H1 (cell line): ENCODE measurements around the gene CELF2. TPM values are rescaled to one million over a fixed set of nuclear protein-coding genes. Genes with fewer than 3 reads are reported as not detected.
A peak's percentile ranks its signal among the peaks of the same experiment; 100 is the strongest.

ENCODE experiments used
- CTCF ChIA-PET: fragments of 300-600 bp; sonication (Branson Sonifier 250); formaldehyde crosslinking; loops from one replicate; lab custom pipeline; 2021; ENCODE audit not compliant: partially characterized antibody; lab: Charles Lee
- POLR2A ChIA-PET: fragments of 300-600 bp; sonication (Branson Sonifier 250); formaldehyde crosslinking; loops from one replicate; lab custom pipeline; 2021; ENCODE audit warnings: inconsistent platforms; ENCODE audit not compliant: partially characterized antibody; lab: Charles Lee
- DNase-seq, 2 experiments: peaks; one replicate each; pipeline versions ENCODE4 v3.0.0 to v3.0.0-alpha.2; 2010 to 2022; ENCODE audit warnings: low spot score in 2 of 2, low read depth in 1 of 2, mixed read lengths in 1 of 2
- FAIRE-seq: peaks from 2 replicates; lab custom pipeline; 2011; peaks lifted over from hg19 to GRCh38; lab: Jason Lieb, UNC
- H2AFZ ChIP-seq: 2 replicates; pipeline ENCODE4 v1.8.1; 2012; ENCODE audit warnings: low read length, inconsistent platforms
- H2AK5ac ChIP-seq: 2 replicates; pipeline ENCODE4 v1.6.1; 2013; ENCODE audit warnings: low read depth, low read length
- H2BK120ac ChIP-seq: replicated peaks from 2 replicates; pipeline ENCODE3; 2013; ENCODE audit warnings: low read depth, low read length, inconsistent platforms
- H2BK12ac ChIP-seq: 2 replicates; pipeline ENCODE4 v1.6.1; 2013; ENCODE audit warnings: low read depth, low read length
- H2BK15ac ChIP-seq: 2 replicates; pipeline ENCODE4 v1.6.1; 2013; ENCODE audit warnings: low read length
- H2BK20ac ChIP-seq: 2 replicates; pipeline ENCODE4 v1.6.1; 2013; ENCODE audit warnings: low read length
- H2BK5ac ChIP-seq: 2 replicates; pipeline ENCODE4 v1.6.1; 2013; ENCODE audit warnings: low read depth, low read length
- H3K14ac ChIP-seq: 2 replicates; pipeline ENCODE4 v1.6.1; 2013; ENCODE audit warnings: inconsistent platforms; ENCODE audit not compliant: insufficient read length
- H3K18ac ChIP-seq: 2 replicates; pipeline ENCODE4 v1.6.1; 2013; ENCODE audit warnings: low read length; ENCODE audit errors: extremely low read depth
- H3K23ac ChIP-seq: 2 replicates; pipeline ENCODE4 v1.6.1; 2013; ENCODE audit warnings: inconsistent platforms; ENCODE audit not compliant: insufficient read length
- H3K23me2 ChIP-seq: 2 replicates; pipeline ENCODE4 v1.6.1; 2013; ENCODE audit warnings: low read depth, low read length
- H3K27ac ChIP-seq: 2 replicates; pipeline ENCODE4 v1.6.1; 2011; ENCODE audit warnings: low read depth, low read length, inconsistent platforms
- H3K27me3 ChIP-seq, 4 experiments: replicated peaks in 1 of 4; 1 replicate in 1 of 4; 2 replicates in 3 of 4; pipeline versions ENCODE4 v1.6.1 to v1.8.1; 2011 to 2013; ENCODE audit warnings: low read length in 3 of 4, mild to moderate bottlenecking in 3 of 4, inconsistent platforms in 2 of 4, mixed read lengths in 2 of 4, moderate library complexity in 1 of 4; ENCODE audit not compliant: control insufficient read depth in 3 of 4, insufficient read depth in 3 of 4; ENCODE audit errors: extremely low read depth in 1 of 4
- H3K36me3 ChIP-seq, 4 experiments: 2 replicates each; pipeline versions ENCODE4 v1.6.1 to v1.8.1; 2011 to 2013; ENCODE audit warnings: mild to moderate bottlenecking in 4 of 4, low read length in 3 of 4, moderate library complexity in 2 of 4, control low read depth in 1 of 4, inconsistent platforms in 1 of 4; ENCODE audit not compliant: insufficient read depth in 4 of 4, control insufficient read depth in 2 of 4
- H3K4ac ChIP-seq: replicated peaks from 2 replicates; pipeline ENCODE3; 2013; ENCODE audit warnings: low read length, low read depth, mixed read lengths, inconsistent platforms; ENCODE audit not compliant: insufficient read length
- H3K4me1 ChIP-seq, 4 experiments: replicated peaks in 1 of 4; 1 replicate in 1 of 4; 2 replicates in 3 of 4; pipeline versions ENCODE4 v1.6.1 to v1.8.1; 2011 to 2013; ENCODE audit warnings: low read length in 3 of 4, inconsistent platforms in 2 of 4, mixed read lengths in 1 of 4; ENCODE audit not compliant: insufficient read depth in 4 of 4, control insufficient read depth in 3 of 4
- H3K4me2 ChIP-seq, 2 experiments: 2 replicates each; pipeline versions ENCODE4 v1.6.1 to v1.8.1; 2011 to 2013; ENCODE audit warnings: low read depth in 2 of 2, low read length in 2 of 2, control low read depth in 1 of 2, inconsistent platforms in 1 of 2, mild to moderate bottlenecking in 1 of 2; ENCODE audit not compliant: insufficient read depth in 1 of 2
- H3K4me3 ChIP-seq, 4 experiments: fragments of 200-600, 300-600 bp in 1 of 4; sonication (generic), shearing (Covaris generic), sonication (Bioruptor Twin) in 1 of 4; 2 replicates each; pipeline versions ENCODE4 v1.5.1 to v1.8.1; 2011 to 2016; ENCODE audit warnings: low read length in 4 of 4, low read depth in 3 of 4, control low read depth in 2 of 4, inconsistent platforms in 2 of 4, mild to moderate bottlenecking in 2 of 4, mixed read lengths in 1 of 4, moderate library complexity in 1 of 4; ENCODE audit not compliant: insufficient read depth in 2 of 4; ENCODE audit errors: extremely low read depth in 1 of 4
- H3K56ac ChIP-seq: replicated peaks from 2 replicates; pipeline ENCODE3; 2013; ENCODE audit warnings: low read depth, mild to moderate bottlenecking, mixed read lengths, low read length, inconsistent platforms; ENCODE audit not compliant: insufficient read length
- H3K79me1 ChIP-seq: 2 replicates; pipeline ENCODE4 v1.6.1; 2013; ENCODE audit warnings: low read depth, low read length, control low read depth
- H3K79me2 ChIP-seq, 2 experiments: 2 replicates each; pipeline versions ENCODE4 v1.6.1 to v1.8.1; 2012 to 2013; ENCODE audit warnings: low read length in 2 of 2, mild to moderate bottlenecking in 2 of 2, inconsistent platforms in 1 of 2; ENCODE audit not compliant: insufficient read depth in 2 of 2, control insufficient read depth in 1 of 2
- H3K9ac ChIP-seq, 4 experiments: replicated peaks in 1 of 4; 1 replicate in 1 of 4; 2 replicates in 3 of 4; pipeline versions ENCODE4 v1.6.1 to v1.8.1; 2011 to 2013; ENCODE audit warnings: low read depth in 3 of 4, low read length in 3 of 4, control low read depth in 2 of 4, mild to moderate bottlenecking in 2 of 4, moderate library complexity in 2 of 4, inconsistent platforms in 1 of 4; ENCODE audit errors: extremely low read depth in 1 of 4
- H3K9me3 ChIP-seq, 2 experiments: 2 replicates each; pipeline versions ENCODE4 v1.6.1 to v1.8.1; 2012 to 2013; ENCODE audit warnings: mild to moderate bottlenecking in 2 of 2, moderate library complexity in 2 of 2, control low read depth in 1 of 2, inconsistent platforms in 1 of 2, low read depth in 1 of 2, low read length in 1 of 2, mixed read lengths in 1 of 2; ENCODE audit not compliant: insufficient read depth in 2 of 2
- H4K20me1 ChIP-seq, 2 experiments: replicated peaks in 1 of 2; 2 replicates each; pipeline versions ENCODE3 to v1.8.1; 2011 to 2013; ENCODE audit warnings: inconsistent platforms in 2 of 2, low read length in 2 of 2, mild to moderate bottlenecking in 1 of 2; ENCODE audit not compliant: insufficient read depth in 2 of 2, control insufficient read depth in 1 of 2
- H4K5ac ChIP-seq: 2 replicates; pipeline ENCODE4 v1.6.1; 2013; ENCODE audit warnings: low read length, low read depth, mixed read lengths, inconsistent platforms; ENCODE audit not compliant: insufficient read length
- H4K8ac ChIP-seq: 2 replicates; pipeline ENCODE4 v1.8.0; 2013; ENCODE audit warnings: mild to moderate bottlenecking, moderate library complexity, low read length, inconsistent platforms; ENCODE audit not compliant: insufficient read depth; ENCODE audit errors: extremely low read depth
- H4K91ac ChIP-seq: replicated peaks from 2 replicates; pipeline ENCODE3; 2013; ENCODE audit warnings: low read length, mixed read lengths, inconsistent platforms; ENCODE audit not compliant: insufficient read length
- ASH2L ChIP-seq: fragments of 200-600, 300-600 bp; sonication (generic); IDR thresholded peaks from one replicate; pipeline ENCODE4 v1.7.1; 2017; ENCODE audit warnings: low read length
- CHD2 ChIP-seq: IDR thresholded peaks from 2 replicates; pipeline ENCODE4 v1.6.1; 2012; ENCODE audit warnings: low read length, improper control_type of control experiment
- RBBP5 ChIP-seq: IDR thresholded peaks from 2 replicates; pipeline ENCODE4 v1.7.1; 2012; ENCODE audit warnings: low read depth, mild to moderate bottlenecking, inconsistent platforms, low read length, moderate library complexity, borderline replicate concordance
- RXRA ChIP-seq: IDR thresholded peaks from 2 replicates; pipeline ENCODE4 v1.6.1; 2011; ENCODE audit warnings: low read depth, mild to moderate bottlenecking, low read length, moderate library complexity; ENCODE audit not compliant: insufficient read depth
- SAP30 ChIP-seq: fragments of 300-600 bp; sonication (generic); IDR thresholded peaks from 2 replicates; pipeline ENCODE4 v1.7.1; 2012; ENCODE audit warnings: low read length, moderate library complexity, mild to moderate bottlenecking, inconsistent platforms; ENCODE audit not compliant: insufficient read depth, insufficient replicate concordance
- TAF7 ChIP-seq: optimal IDR thresholded peaks from 2 replicates; pipeline ENCODE3; 2011; ENCODE audit warnings: low read depth, mild to moderate bottlenecking, inconsistent platforms, low read length, moderate library complexity, borderline replicate concordance
- TEAD4 ChIP-seq: IDR thresholded peaks from 2 replicates; pipeline ENCODE4 v1.6.1; 2012; ENCODE audit warnings: low read depth, low read length, inconsistent platforms, mixed read lengths
- YY1 ChIP-seq: IDR thresholded peaks from 2 replicates; pipeline ENCODE4 v1.6.1; 2011; ENCODE audit warnings: low read depth, mild to moderate bottlenecking, low read length
- WGBS, 2 experiments: shearing (Covaris generic) in 1 of 2; methylation state at CpG; one replicate each; pipeline versions ENCODE4 v1.1.6 to v1.1.7; 2013 to 2015; ENCODE audit warnings: low lambda C conversion rate in 2 of 2, mixed read lengths in 2 of 2, inconsistent platforms in 1 of 2, low coverage in 1 of 2, missing lambda C conversion rate in 1 of 2; ENCODE audit not compliant: insufficient replicate concordance in 2 of 2, insufficient coverage in 1 of 2, insufficient read length in 1 of 2; ENCODE audit errors: extremely low coverage in 1 of 2, missing lambda C conversion rate in 1 of 2; 5-methylcytosine and 5-hydroxymethylcytosine counted together
- polyA plus RNA-seq, 7 experiments: library from polyadenylated mRNA; depleted of rRNA in 3 of 7; stranded (reverse) in 5 of 7; unstranded in 2 of 7; fragments of >200 nt in 5 of 7; fragments of 200-250 nt in 2 of 7; gene quantifications; 1 replicate in 5 of 7; 2 replicates in 1 of 7; 4 replicates in 1 of 7; pipeline versions ENCODE4 v1.2.1 to v1.2.3, GENCODE V29; 2011 to 2013; ENCODE audit warnings: missing spikeins in 2 of 7, mixed read lengths in 2 of 7
- total RNA-seq: library from RNA; stranded (reverse); fragmentation: NEBNext Ultra II Directional; extraction: Animal tissue kit (Norgen Biotek cat#: 25700); gene quantifications from 2 replicates; pipeline ENCODE4 v1.2.1, GENCODE V29; 2021
- TF ChIP-seq, protein P1 (sequence below): IDR thresholded peaks from 2 replicates; pipeline ENCODE4 v1.6.1; 2012; ENCODE audit warnings: inconsistent platforms

Gene CELF2
- total and polyA plus RNA-seq, 2 of the 8 experiments (the other 6 are each of a cell fraction or from before 2014, with no cell fraction given) = 18.3 to 22.7 TPM

DNA sequence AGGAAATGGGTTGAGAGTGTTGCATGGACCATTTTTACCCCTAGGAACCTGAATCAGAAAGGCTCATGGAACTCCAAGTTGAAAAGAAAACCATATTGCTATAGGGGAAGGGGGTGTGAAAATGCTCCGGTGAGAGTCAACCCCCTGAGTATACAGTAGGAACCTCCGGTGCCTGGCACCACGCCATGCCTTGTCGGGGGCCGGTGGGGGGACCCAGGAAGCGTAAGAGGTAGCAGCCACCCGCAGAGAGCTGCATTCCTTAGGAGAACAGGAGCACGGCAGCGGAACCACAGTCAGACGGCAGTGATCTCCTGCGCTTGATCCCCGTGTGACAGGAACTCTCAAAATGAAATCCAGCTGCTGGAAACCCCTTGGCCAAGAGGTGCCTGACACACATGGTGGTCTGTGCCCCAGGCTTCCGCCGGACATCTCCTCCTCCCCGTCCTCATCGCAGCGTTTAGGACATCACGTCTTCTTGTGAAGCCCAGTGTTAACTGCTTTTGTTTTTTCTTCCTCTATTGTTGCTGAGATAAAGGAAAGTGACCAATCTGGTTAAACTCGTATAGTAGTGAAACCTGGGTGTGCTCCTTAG, 186.8 kb downstream of the CELF2 start:
- no peaks in the 10 kb centered on the region for H4K20me1 ChIP-seq
- CTCF ChIA-PET = interaction anchor here (0.5 to 1.7 kb wide), 3 partner anchors 38 to 884 kb away, joined by 3 to 4 read pairs (median 3); no protein-coding TSS in a partner anchor
- H3K56ac ChIP-seq = no peak overlapping the region
- H2AFZ ChIP-seq = no peak overlapping the region
- H2BK5ac ChIP-seq = no peak overlapping the region; the same call in 1 of the 2 replicates
- H3K4me2 ChIP-seq = peak overlapping the region; percentile 50
- peak overlapping the region in 2 of 4 experiments; percentile 11 to 20; a peak in 3 of 8 replicates for H3K4me3 ChIP-seq
- DNase-seq = peak in 1 of 2 experiments; percentile 56
- H3K27ac ChIP-seq = 0 out of 2 replicates have a peak overlapping the region, but pooled peaks have one; percentile 69
- H3K23ac ChIP-seq = no peak overlapping the region
- H2BK20ac ChIP-seq = no peak overlapping the region
- H4K91ac ChIP-seq = no peak overlapping the region
- H3K27me3 ChIP-seq = no peaks in the 10 kb centered on the region
- H3K9me3 ChIP-seq = no peaks in the 10 kb centered on the region
- H4K8ac ChIP-seq = no peak overlapping the region
- peaks cover 9 to 20% (median 11%) of the 10 kb centered on the region in 4 experiments for H3K4me1 ChIP-seq
- H2BK12ac ChIP-seq = 0 out of 2 replicates have a peak overlapping the region, but pooled peaks have one; percentile 69
- H3K14ac ChIP-seq = no peak overlapping the region
- no peak for TF ChIP-seq RXRA
- TF ChIP-seq YY1 = 0 out of 2 replicates have a peak, but pooled peaks have one; percentile 53
- TF ChIP-seq SAP30 = no peak
- no peak for TF ChIP-seq CHD2
- TF ChIP-seq ASH2L = peak; percentile 94
- TF ChIP-seq, protein P1, sequence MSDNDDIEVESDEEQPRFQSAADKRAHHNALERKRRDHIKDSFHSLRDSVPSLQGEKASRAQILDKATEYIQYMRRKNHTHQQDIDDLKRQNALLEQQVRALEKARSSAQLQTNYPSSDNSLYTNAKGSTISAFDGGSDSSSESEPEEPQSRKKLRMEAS = 0 out of 2 replicates have a peak, but pooled peaks have one; percentile 9
- peak; percentile 41 for TF ChIP-seq TAF7
- peak; percentile 56 for TF ChIP-seq TEAD4
- TF ChIP-seq RBBP5 = peak; percentile 52; the same call in 1 of the 2 replicates
- no peak overlapping the region for H3K9ac ChIP-seq
- no peak overlapping the region for H3K4ac ChIP-seq
- 53% methylated on average over 19 of the region's 19 CpGs; no CpG with 5 or more reads in 1 of the 2 experiments for WGBS, 2 experiments
- POLR2A ChIA-PET = no interaction called here
- H3K36me3 ChIP-seq = no peaks in the 10 kb centered on the region
- H4K5ac ChIP-seq = peak overlapping the region; percentile 13
- H2BK120ac ChIP-seq = no peak overlapping the region
- H3K18ac ChIP-seq = no peak overlapping the region
- no peak overlapping the region for H2AK5ac ChIP-seq
- H3K23me2 ChIP-seq = no peaks in the 10 kb centered on the region
- H3K79me1 ChIP-seq = no peaks in the 10 kb centered on the region
- no peak overlapping the region for H2BK15ac ChIP-seq
- FAIRE-seq = no peak
- H3K79me2 ChIP-seq = no peaks in the 10 kb centered on the region
